ENCODE data around the gene ARHGAP24.

GRCh38 chr4:85724791-85725563 is 250.0 kb downstream of the ARHGAP24 start:
- no peak for TF ChIP-seq CTCF (IDR thresholded peaks at IDR 0.05)
- no peak for TF ChIP-seq ZFX (IDR thresholded peaks at IDR 0.05; ENCODE audit: borderline replicate concordance)

Measured in 22Rv1 (cell line).